ENCODE results near the gene LRRC34. TPM values are rescaled to one million over a fixed set of nuclear protein-coding genes. Genes with fewer than 3 reads are reported as not detected.

LRRC34 gene
- total RNA-seq, 4 donors from 2014 or later, result 0.34 to 0.89 (median 0.71) TPM

GRCh38 chr3:169759256-169759655 lies 53.4 kb downstream of the LRRC34 start:
- Histone ChIP-seq H3K4me3 (no peak overlapping the region), H3K27me3 (peaks cover 5% of the 10 kb centered on the region), H3K36me3 (no peaks in the 10 kb centered on the region), H3K4me1 (peaks cover 8% of the 10 kb centered on the region), H3K27ac (no peak overlapping the region), H3K9me3 (no peaks in the 10 kb centered on the region)
- no peak for DNase-seq (ENCODE audit: low spot score in 2 of 2)
- 69% methylated on average over 2 of the region's 2 CpGs for WGBS
- TF ChIP-seq EP300 (IDR thresholded peaks at IDR 0.05), result no peak

GRCh38 chr3:169758359-169758994 lies 54.2 kb downstream of the LRRC34 start:
- DNase-seq (ENCODE audit: low spot score in 2 of 2), result no peak
- TF ChIP-seq CTCF (IDR thresholded peaks at IDR 0.05) (no peak), POLR2A (IDR thresholded peaks at IDR 0.05) (no peak), EP300 (IDR thresholded peaks at IDR 0.05) (no peak), POLR2AphosphoS5 (IDR thresholded peaks at IDR 0.05) (no peak)
- Histone ChIP-seq H3K4me3 (no peak overlapping the region), H3K27ac (no peak overlapping the region), H3K4me1 (peaks cover 2% of the 10 kb centered on the region), H3K9me3 (no peaks in the 10 kb centered on the region), H3K27me3 (peaks cover 7% of the 10 kb centered on the region), H3K36me3 (no peaks in the 10 kb centered on the region)
- WGBS, result 69% methylated on average over 5 of the region's 5 CpGs

- H3K36me3 ChIP-seq, result no peaks in the 10 kb centered on the region
- TF ChIP-seq CTCF (IDR thresholded peaks at IDR 0.05), result no peak
- no peak for TF ChIP-seq POLR2A (IDR thresholded peaks at IDR 0.05)
- TF ChIP-seq POLR2AphosphoS5 (IDR thresholded peaks at IDR 0.05), result no peak
- no peak for TF ChIP-seq EP300 (IDR thresholded peaks at IDR 0.05)
Measured at GRCh38 chr3:169755488-169755887, 57.2 kb downstream of the LRRC34 start.

GRCh38 chr3:169754711-169755110 lies 58.0 kb downstream of the LRRC34 start:
- Histone ChIP-seq H3K4me1 (peaks cover 2% of the 10 kb centered on the region), H3K36me3 (no peaks in the 10 kb centered on the region), H3K9me3 (no peaks in the 10 kb centered on the region), H3K27me3 (peaks cover 16% of the 10 kb centered on the region), H3K27ac (no peak overlapping the region), H3K4me3 (no peak overlapping the region)
- no peak for TF ChIP-seq EP300 (IDR thresholded peaks at IDR 0.05)
- 70% methylated on average over 3 of the region's 3 CpGs for WGBS
- no peak for DNase-seq (ENCODE audit: low spot score in 2 of 2)

More at GRCh38 chr3:169755488-169755887, 57.2 kb downstream of the LRRC34 start:
- Histone ChIP-seq H3K4me1 (peaks cover 2% of the 10 kb centered on the region), H3K27me3 (peaks cover 16% of the 10 kb centered on the region), H3K9me3 (no peaks in the 10 kb centered on the region), H3K27ac (no peak overlapping the region), H3K4me3 (no peak overlapping the region)
- WGBS, result 45% methylated on average over 2 of the region's 2 CpGs
- DNase-seq (ENCODE audit: low spot score in 2 of 2), result no peak

GRCh38 chr3:169751875-169752274 lies 60.8 kb downstream of the LRRC34 start:
- Histone ChIP-seq H3K4me1 (peaks cover 6% of the 10 kb centered on the region), H3K4me3 (no peak overlapping the region), H3K36me3 (no peaks in the 10 kb centered on the region), H3K27ac (no peak overlapping the region), H3K9me3 (no peaks in the 10 kb centered on the region), H3K27me3 (peaks cover 23% of the 10 kb centered on the region)
- DNase-seq (ENCODE audit: low spot score in 2 of 2), result no peak
- TF ChIP-seq POLR2AphosphoS5 (IDR thresholded peaks at IDR 0.05) (no peak), EP300 (IDR thresholded peaks at IDR 0.05) (no peak), POLR2A (IDR thresholded peaks at IDR 0.05) (no peak), CTCF (IDR thresholded peaks at IDR 0.05) (no peak)
- WGBS, result 87% methylated on average over 2 of the region's 2 CpGs

- TF ChIP-seq POLR2AphosphoS5 (IDR thresholded peaks at IDR 0.05) (no peak), CTCF (IDR thresholded peaks at IDR 0.05) (no peak), EP300 (IDR thresholded peaks at IDR 0.05) (no peak), POLR2A (IDR thresholded peaks at IDR 0.05) (no peak)
- no peak overlapping the region for H3K27ac ChIP-seq
- WGBS, result 59% methylated on average over 2 of the region's 2 CpGs
- no peaks in the 10 kb centered on the region for H3K9me3 ChIP-seq
- H3K4me1 ChIP-seq, result peaks cover 6% of the 10 kb centered on the region
- peaks cover 25% of the 10 kb centered on the region for H3K27me3 ChIP-seq
- H3K4me3 ChIP-seq, result no peak overlapping the region
- H3K36me3 ChIP-seq, result no peaks in the 10 kb centered on the region
- no peak for DNase-seq (ENCODE audit: low spot score in 2 of 2)
Measured at GRCh38 chr3:169750665-169751064, 62.0 kb downstream of the LRRC34 start.

Measured in suprapubic skin (tissue), 4 donors.